Measurements from ENCODE around the gene CSMD2.

CSMD2 gene

DNA sequence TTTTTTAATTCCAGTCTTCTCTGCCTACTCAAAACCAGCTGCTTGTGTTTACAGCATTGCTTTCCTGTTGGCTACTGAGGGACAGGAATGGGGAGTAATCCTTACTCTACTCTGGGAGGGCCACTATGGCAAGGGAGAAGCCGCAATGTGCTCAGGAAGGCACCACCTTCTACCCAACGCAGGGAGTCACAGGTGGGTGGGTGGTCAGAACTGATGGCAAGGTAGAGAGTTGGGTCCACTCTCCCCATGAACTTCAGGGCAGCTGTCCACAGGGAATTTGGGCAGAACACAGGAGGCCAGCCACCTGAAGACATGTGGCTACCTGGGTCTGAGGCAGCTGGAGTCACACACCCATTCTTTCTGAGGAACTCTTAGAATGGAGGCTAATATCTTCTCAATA is 341.6 kb downstream of the CSMD2 start:
- in situ Hi-C loops (cut with HindIII; ENCODE audit: low sequenced_read_pairs) = no loop called here
- no peak for DNase-seq (ENCODE audit: low read depth, low spot score)

DNA sequence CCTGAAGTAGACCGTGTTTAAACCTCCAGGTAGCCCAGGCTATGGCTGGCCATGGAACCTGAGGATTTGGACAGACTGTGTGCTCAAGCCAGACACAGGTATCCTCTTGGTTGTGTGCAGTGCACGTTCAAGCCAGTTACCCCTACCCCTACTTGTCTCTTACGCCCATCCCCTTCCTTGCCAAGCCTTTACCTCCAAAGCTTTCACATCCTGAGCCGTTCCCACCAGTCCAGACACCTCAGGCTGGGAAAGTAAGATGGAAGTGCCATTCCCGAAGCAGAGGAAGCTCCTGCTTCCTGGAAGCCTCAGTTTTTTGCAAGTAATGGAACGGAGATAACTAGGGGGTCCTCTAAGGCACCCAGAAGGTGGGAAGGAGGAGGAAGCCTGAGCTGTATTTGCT is 342.6 kb downstream of the CSMD2 start:
- TF ChIP-seq, protein P1, sequence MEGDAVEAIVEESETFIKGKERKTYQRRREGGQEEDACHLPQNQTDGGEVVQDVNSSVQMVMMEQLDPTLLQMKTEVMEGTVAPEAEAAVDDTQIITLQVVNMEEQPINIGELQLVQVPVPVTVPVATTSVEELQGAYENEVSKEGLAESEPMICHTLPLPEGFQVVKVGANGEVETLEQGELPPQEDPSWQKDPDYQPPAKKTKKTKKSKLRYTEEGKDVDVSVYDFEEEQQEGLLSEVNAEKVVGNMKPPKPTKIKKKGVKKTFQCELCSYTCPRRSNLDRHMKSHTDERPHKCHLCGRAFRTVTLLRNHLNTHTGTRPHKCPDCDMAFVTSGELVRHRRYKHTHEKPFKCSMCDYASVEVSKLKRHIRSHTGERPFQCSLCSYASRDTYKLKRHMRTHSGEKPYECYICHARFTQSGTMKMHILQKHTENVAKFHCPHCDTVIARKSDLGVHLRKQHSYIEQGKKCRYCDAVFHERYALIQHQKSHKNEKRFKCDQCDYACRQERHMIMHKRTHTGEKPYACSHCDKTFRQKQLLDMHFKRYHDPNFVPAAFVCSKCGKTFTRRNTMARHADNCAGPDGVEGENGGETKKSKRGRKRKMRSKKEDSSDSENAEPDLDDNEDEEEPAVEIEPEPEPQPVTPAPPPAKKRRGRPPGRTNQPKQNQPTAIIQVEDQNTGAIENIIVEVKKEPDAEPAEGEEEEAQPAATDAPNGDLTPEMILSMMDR (IDR thresholded peaks at IDR 0.05; ENCODE audit: low read depth, low read length) = no peak
- in situ Hi-C loops (cut with HindIII; ENCODE audit: low sequenced_read_pairs) = no loop called here
- no peak for DNase-seq (ENCODE audit: low read depth, low spot score)
- H3K4me3 ChIP-seq (ENCODE audit: low read depth, low read length) = no peak overlapping the region

More for the DNA sequence above, 341.6 kb downstream of the CSMD2 start:
- no peak overlapping the region for H3K4me3 ChIP-seq (ENCODE audit: low read depth, low read length)
- TF ChIP-seq, protein P1 (IDR thresholded peaks at IDR 0.05; ENCODE audit: low read depth, low read length) = no peak

DNA sequence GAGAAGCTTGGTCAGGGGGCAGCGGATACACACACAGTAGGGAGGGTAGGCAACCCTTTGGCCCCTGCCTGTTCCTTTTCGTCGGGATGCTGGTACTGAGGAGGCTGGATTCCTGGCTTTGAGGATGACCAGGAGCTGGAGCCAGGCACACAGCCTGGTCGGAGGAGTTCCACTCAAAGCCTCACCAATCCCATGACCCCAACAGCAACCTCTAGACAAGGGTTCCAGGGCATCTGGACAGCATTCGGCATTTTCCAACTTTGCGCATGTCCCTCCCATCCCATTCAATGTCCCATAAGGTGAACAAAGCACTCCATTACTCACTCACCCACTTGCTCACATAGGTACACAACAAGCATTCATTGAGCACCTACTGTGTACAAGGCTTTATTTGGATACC is 343.7 kb downstream of the CSMD2 start:
- DNase-seq (ENCODE audit: low read depth, low spot score) = no peak
- TF ChIP-seq, protein P1 (IDR thresholded peaks at IDR 0.05; ENCODE audit: low read depth, low read length) = no peak
- H3K4me3 ChIP-seq (ENCODE audit: low read depth, low read length) = no peak overlapping the region
- in situ Hi-C loops (cut with HindIII; ENCODE audit: low sequenced_read_pairs) = no loop called here

DNA sequence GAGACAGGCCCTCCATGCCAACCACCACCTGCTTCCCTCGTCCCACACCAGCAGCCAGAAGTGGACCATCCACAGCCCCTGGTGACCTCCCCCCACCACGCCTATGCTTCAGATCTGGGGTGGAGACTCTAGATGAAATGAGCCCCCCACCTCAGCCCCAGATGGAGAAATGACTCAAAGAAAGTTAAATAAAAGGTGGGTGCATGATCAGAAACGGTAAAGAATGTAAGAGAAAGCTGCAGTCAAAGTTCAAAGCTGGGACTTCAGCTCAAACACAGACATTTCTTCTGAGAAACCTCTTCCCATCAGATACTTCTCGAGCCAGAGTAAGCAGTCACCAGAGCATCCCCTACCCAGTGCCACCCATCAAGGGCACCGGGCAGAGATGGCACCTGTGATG is 344.2 kb downstream of the CSMD2 start:
- TF ChIP-seq, protein P1 (IDR thresholded peaks at IDR 0.05; ENCODE audit: low read depth, low read length) = no peak
- in situ Hi-C loops (cut with HindIII; ENCODE audit: low sequenced_read_pairs) = no loop called here
- no peak overlapping the region for H3K4me3 ChIP-seq (ENCODE audit: low read depth, low read length)
- DNase-seq (ENCODE audit: low read depth, low spot score) = no peak

DNA sequence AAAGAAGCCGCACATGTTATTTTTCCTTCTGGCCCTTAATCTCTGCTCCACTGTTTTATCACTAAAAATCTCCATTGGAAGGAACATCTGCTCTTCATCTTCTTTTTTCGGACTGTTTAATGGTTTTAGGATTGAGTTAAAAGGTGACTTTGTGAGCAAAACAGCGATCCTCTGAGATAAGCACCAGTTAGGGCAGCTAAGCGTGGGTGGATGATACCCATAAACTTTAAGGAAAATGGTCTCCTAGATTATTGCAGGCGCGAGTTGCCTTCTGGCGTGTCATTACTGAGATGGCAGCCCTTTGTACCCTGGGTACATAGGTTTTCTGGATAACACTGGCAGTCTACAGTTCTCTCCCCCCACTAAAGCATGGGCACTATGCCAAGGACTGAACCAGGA is 345.1 kb downstream of the CSMD2 start:
- DNase-seq (ENCODE audit: low read depth, low spot score) = no peak
- TF ChIP-seq, protein P1 (IDR thresholded peaks at IDR 0.05; ENCODE audit: low read depth, low read length) = no peak
- no peak overlapping the region for H3K4me3 ChIP-seq (ENCODE audit: low read depth, low read length)
- in situ Hi-C loops (cut with HindIII; ENCODE audit: low sequenced_read_pairs) = no loop called here

DNA sequence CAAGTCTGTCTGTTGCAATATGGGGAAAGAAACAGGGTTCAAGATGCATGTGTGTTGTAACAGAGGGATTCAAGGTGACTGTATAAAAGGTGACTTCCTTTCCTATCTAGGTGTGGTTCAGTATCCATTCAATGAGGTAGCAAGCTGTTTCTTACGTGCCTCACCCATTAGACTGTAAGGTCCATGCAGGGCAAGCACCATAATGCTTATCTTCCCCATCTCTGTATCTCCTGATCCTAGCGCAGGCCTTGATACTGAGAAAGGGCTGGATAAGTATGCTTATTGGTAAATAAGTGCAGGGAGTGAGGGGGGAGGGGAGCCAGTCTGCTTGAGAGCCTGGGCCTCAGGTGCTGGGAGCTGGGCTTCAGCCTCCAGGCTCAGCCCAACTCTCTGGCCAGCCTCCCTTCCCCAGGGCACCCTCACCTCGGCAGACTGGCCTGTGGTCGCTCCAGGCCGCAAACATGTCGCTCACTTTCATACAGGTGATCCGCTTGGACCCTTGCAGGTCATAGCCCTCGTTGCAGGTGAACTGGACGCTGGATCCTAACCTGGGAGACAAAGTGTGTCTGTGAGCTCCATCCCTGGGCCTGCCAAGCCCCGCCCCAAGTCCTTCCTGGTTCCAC is 345.6 kb downstream of the CSMD2 start:
- no peak for DNase-seq (ENCODE audit: low read depth, low spot score)
- in situ Hi-C loops (cut with HindIII; ENCODE audit: low sequenced_read_pairs) = no loop called here
- no peak overlapping the region for H3K4me3 ChIP-seq (ENCODE audit: low read depth, low read length)
- TF ChIP-seq, protein P1 (IDR thresholded peaks at IDR 0.05; ENCODE audit: low read depth, low read length) = no peak

All from astrocyte of the spinal cord (primary cell).